Left hindlimb (tissue), 1 donor: ENCODE data around the gene NDUFB3.

Source experiments
- DNase-seq: peaks from one replicate; pipeline ENCODE4 v3.0.0-alpha.2; 2018

NDUFB3 gene

DNA sequence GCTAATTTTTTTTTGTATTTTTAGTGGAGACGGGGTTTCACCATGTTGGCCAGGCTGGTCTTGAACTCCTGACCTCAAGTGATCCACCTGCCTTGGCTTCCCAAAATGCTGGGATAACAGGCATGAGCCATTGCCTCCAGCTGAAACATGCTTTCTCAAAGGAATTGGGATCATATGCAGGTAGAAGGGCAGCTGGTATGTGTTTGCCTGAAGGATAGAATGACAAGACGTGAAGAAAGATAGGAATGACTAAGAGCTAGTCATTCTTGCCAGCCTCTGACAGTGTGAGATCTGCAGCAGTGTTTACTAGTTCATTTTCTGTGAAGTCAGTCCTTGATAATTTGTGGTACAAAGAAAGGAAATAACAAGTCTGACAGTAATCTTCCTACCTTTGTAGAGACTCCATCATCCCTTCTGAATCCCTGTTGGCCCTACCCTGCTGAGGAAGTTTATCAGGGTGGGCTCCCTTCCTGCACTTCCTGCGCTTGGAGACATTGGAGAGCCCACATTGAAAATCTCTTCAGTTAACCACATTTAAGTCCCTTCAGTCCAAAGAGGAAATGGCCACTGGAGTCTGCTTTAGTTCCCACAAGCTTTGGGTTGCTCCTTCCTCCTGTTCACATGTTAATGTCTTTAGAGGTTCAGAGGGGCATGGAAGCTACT lies 58.9 kb downstream of the NDUFB3 start:
- no peak for DNase-seq

DNA sequence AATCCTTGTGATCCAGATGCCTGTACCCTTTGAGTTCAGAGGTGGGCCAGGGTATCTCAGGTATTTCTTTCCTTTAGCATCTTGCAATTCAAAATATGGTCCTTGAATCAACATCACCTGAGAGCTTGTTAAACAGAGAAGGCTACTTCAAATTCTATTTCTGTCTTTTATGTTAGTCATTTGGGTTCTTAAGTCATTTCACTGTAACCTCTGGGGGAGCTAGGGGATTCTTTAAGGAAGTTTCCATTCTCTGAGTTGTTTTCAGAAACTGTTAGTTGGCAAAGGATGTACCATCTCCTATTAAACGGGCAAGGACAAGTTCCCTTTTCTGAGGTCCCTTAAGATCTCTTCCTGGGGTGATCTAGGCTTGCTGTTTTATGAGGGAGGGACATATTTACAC lies 60.7 kb downstream of the NDUFB3 start:
- DNase-seq, result no peak
